GM18909 (cell line): ENCODE measurements around the gene PEPD.

Experiments used
- ATAC-seq: cut with Tn5 transposase; IDR thresholded peaks from one replicate; pipeline ENCODE4 v1.9.1; 2021; ENCODE audit warnings: mild to moderate bottlenecking; ENCODE audit not compliant: unreplicated experiment, poor library complexity

PEPD gene

DNA sequence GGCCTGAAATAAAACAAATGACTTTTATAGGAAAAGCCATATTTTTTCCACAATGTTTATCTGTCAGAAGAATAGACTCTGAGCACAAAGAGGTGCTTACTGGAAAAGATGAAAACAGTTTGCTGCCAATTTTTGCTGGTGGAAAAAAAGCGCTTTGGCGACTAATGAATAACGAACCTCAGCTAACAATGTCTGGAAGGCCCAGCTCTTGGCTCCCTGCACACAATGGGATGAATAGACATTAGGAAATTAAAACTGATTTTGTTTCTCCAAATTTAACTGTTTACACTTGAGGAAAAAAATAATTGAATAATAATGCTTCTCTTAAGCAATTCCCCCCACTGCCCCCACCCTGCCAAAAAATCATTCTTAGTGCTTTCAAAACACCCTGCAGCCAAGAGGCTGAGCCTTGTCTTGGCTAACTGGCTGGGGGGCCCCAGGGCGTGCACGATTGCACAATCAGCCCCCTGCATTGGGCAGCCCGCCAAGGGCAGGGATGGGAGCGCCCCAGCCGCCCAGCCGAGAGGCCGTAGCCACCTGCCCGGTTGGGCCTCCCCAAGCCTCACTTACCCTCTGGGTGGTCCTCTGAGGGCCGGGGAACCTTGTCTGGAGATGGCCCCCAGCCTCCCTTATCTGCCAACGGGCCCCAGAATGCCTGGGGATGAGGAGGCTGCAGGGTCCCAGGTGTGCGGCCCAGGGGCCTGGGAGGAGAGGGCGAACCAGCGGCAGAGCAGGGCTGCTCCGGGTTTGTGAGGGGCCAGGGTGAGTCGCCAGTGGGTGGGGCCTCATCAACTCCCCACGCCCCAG is 131.3 kb downstream of the PEPD start:
- no peak for ATAC-seq

- no peak for ATAC-seq
Measured at GRCh38 chr19:33389421-33390100, 132.0 kb downstream of the PEPD start.

- ATAC-seq, result no peak
Measured at GRCh38 chr19:33388725-33389420, 132.7 kb downstream of the PEPD start.

- ATAC-seq, result no peak
Measured at GRCh38 chr19:33388231-33388724, 133.3 kb downstream of the PEPD start.

GRCh38 chr19:33387351-33388230 is 134.0 kb downstream of the PEPD start:
- ATAC-seq, result no peak

- no peak for ATAC-seq
Measured at GRCh38 chr19:33386361-33386858, 135.2 kb downstream of the PEPD start.

- ATAC-seq, result no peak
Measured at GRCh38 chr19:33385956-33386355, 135.6 kb downstream of the PEPD start.

DNA sequence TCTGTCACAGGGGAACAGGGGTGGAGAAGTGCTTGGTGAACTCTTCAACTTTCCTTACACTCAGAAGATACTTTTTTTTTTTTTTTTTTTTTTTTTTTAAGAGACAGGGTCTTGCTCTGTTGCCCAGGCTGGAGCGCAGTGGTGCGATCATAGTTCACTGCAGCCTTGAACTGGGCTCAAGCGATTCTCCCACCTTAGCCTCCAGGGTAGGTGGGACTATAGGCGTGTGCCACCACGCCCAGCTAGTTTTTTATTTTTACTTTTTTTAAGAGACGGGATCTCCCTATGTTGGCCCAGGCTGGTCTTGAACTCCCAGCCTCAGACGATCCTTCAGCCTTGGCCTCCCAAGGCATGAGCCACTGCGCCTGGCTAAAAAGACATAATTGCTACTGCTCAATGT is 136.6 kb downstream of the PEPD start:
- no peak for ATAC-seq

DNA sequence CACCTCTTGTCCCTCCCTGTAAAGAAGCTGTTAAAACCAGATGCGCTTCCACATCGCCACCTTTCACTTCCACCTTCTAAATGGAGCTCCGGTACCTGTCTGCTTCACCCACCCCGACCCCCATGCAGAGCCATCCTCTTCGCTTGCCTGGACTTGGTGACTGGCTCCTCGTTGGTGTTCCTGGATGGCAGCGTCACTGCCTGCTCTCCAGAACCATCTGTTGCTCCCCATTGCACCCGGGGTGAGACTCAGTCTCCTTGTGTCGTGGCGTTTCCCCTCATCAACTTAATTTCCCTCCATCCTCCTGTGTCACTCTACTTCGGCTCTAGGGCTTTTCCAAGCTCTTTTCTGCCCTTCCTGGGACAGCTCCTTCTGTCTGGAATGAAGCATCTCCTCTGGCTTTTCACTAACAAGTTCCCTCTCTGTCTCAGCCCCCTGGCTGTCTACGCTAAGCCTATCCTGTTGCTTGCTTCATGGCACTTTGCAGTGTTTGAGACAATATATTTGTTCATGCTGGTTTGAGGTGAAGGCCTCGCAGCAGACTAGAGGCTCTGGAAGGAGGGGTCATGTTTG is 137.8 kb downstream of the PEPD start:
- ATAC-seq, result no peak

DNA sequence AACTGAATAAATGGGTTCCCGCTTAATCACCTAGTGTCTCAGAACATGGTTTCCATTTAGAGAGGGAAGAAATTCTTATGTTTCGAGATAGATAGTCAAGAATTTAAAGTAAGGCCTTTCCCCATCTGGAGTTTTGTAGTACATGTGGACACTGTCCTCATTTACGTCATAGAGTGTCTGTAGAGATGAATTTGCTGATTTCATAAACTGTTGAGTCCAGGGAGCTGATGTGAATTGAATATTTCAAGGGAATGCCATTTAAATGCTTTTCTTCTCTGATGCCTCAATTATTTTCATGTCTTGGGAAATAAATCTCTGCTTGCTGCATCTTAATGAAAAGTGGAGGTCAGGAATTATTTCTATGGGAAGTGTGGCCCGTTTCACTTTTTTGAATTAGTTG is 138.6 kb downstream of the PEPD start:
- ATAC-seq, result no peak

DNA sequence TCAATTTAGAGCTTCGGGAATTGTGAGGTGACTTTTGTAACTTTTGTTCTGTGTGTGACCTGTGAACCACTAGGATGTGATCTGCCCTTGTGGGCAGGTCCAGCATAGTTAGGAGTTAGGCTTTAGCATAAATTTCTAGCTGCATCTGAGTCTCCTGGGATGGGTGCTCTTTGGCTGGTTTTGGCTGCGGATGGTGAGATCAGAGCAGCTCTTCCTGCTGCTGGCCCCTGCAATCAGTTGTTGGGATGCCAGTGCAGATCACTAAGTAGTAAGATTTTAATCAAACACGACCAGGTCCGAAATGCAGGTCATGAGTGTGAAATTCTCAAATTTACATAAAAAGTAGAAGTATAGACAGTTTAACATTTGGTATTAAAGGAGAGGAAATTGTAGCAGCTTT is 139.6 kb downstream of the PEPD start:
- ATAC-seq, result no peak

GRCh38 chr19:33381101-33381500 is 140.5 kb downstream of the PEPD start:
- ATAC-seq, result no peak

GRCh38 chr19:33379151-33379829 is 142.3 kb downstream of the PEPD start:
- no peak for ATAC-seq

DNA sequence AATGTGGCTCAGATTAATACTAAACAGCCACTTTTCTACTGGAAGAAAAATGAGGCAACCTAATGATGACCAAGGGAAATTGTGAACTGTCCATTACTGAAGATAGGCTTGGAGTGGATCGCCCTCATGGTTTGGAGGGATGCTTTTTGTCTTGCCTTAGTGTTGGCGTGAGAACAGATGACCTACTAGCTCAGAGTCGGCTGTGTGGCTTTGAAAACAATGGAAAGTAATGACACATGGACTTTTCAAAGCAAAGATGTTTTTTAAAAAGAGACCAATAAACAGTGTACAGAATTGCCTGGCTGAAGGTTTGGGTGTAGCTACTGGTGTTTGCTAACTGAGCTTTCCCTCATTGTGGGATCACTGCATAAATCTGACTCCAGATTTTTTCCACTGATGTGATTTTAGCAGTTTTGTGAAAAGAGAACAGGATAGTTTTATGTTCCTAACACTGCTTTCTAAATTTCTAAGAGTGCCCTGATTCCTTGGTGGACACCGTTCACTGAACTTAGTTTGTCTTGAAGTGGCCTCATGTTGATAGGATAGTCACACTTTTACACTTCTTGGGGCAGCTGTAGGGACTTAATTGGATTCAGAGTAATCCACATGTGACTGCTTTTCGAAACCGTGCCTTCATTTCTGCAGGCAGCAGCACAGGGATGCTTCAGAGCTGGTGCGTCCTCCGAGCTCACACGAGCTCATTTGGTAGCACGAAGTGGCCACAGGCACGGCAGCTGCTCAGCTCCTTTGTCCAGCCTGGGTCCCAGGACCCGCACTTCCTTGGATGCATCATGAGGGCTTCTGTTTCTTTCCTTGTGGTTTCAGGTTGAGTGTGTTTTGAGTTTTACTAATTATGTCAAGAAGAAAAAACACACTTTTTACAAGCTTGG is 143.8 kb downstream of the PEPD start:
- no peak for ATAC-seq

GRCh38 chr19:33376941-33377557 is 144.5 kb downstream of the PEPD start:
- ATAC-seq, result no peak

GRCh38 chr19:33376423-33376822 is 145.2 kb downstream of the PEPD start:
- no peak for ATAC-seq

- no peak for ATAC-seq
Measured at GRCh38 chr19:33375837-33376159, 145.8 kb downstream of the PEPD start.
